Activated CD8-positive, alpha-beta T cell treated with anti-CD3 and anti-CD28 coated beads for 36 hours (primary cell): ENCODE results near the gene RNASE7. TPM values are rescaled to one million over a fixed set of nuclear protein-coding genes. Genes with fewer than 3 reads are reported as not detected.

ENCODE experiments used
- ATAC-seq: fragments of 200-7000 bp; cut with Tn5 transposase; one replicate; pipeline ENCODE4 v1.10.0; 2021; ENCODE audit warnings: mild to moderate bottlenecking, moderate library complexity
- CTCF ChIA-PET: fragments of 350-600 bp; sonication (Branson Sonifier 250); formaldehyde crosslinking; loops from one replicate; lab custom pipeline; 2021; ENCODE audit warnings: antibody characterized with exemption; lab: Charles Lee
- POLR2A ChIA-PET: fragments of 350-600 bp; sonication (Branson Sonifier 250); formaldehyde crosslinking; loops from one replicate; lab custom pipeline; 2021; ENCODE audit warnings: antibody characterized with exemption; lab: Charles Lee
- DNase-seq: peaks from one replicate; pipeline ENCODE4 v3.0.0-alpha.2; 2020
- H3K27ac Mint-ChIP-seq: one replicate; pipeline ENCODE4 v1.8.0; 2021; ENCODE audit warnings: mild to moderate bottlenecking, mixed read lengths
- H3K27me3 Mint-ChIP-seq: one replicate; pipeline ENCODE4 v1.8.0; 2021; ENCODE audit warnings: mixed read lengths
- H3K36me3 Mint-ChIP-seq: one replicate; pipeline ENCODE4 v1.8.0; 2021; ENCODE audit warnings: low read depth, mixed read lengths
- H3K4me1 Mint-ChIP-seq: one replicate; pipeline ENCODE4 v1.8.0; 2021; ENCODE audit warnings: low read depth, mixed read lengths
- H3K4me3 Mint-ChIP-seq: one replicate; pipeline ENCODE4 v1.8.0; 2021; ENCODE audit warnings: mild to moderate bottlenecking, moderate library complexity, mixed read lengths
- H3K9me3 Mint-ChIP-seq: one replicate; pipeline ENCODE4 v1.8.0; 2021; ENCODE audit warnings: mixed read lengths
- CTCF ChIP-seq: fragments of 200-600 bp; IDR thresholded peaks from one replicate; pipeline ENCODE4 v1.8.0; 2022; ENCODE audit warnings: antibody characterized with exemption, mild to moderate bottlenecking
- intact Hi-C: fragments of 100-400 bp; cut with micrococcal nuclease; formaldehyde crosslinking; loops from one replicate; pipeline ENCODE4 v1.10.0; 2022
- total RNA-seq, 2 experiments: library from RNA; stranded (reverse); gene quantifications; one replicate each; pipeline ENCODE4 v1.2.3, GENCODE V29; 2021

The RNASE7 gene
- total RNA-seq, 2 experiments from 2014 or later: not detected

- intact Hi-C loops: no loop called here
- no peak overlapping the region for H3K27ac Mint-ChIP-seq
Measured at GRCh38 chr14:21042918-21043317, 756 bp downstream of the RNASE7 start.

GRCh38 chr14:21043387-21043973 is 1.3 kb downstream of the RNASE7 start:
- intact Hi-C loops: no loop called here
- peaks cover 4% of the 10 kb centered on the region for H3K4me1 Mint-ChIP-seq
- DNase-seq (no peak), ATAC-seq (no peak)
- no peak overlapping the region for H3K27ac Mint-ChIP-seq
- TF ChIP-seq CTCF: no peak
- H3K9me3 Mint-ChIP-seq: no peaks in the 10 kb centered on the region
- peaks cover 5% of the 10 kb centered on the region for H3K27me3 Mint-ChIP-seq
- H3K36me3 Mint-ChIP-seq: no peaks in the 10 kb centered on the region
- POLR2A ChIA-PET: no interaction called here
- H3K4me3 Mint-ChIP-seq: no peak overlapping the region
- CTCF ChIA-PET: interaction anchor here (0.7 to 7.0 kb wide), 9 partner anchors 10 to 72 kb away, joined by 3 to 218 read pairs (median 4); no protein-coding TSS in a partner anchor

More at GRCh38 chr14:21042918-21043317, 756 bp downstream of the RNASE7 start:
- Mint-ChIP-seq H3K9me3 (no peaks in the 10 kb centered on the region), H3K27me3 (peaks cover 5% of the 10 kb centered on the region), H3K36me3 (no peaks in the 10 kb centered on the region), H3K4me3 (no peak overlapping the region), H3K4me1 (peaks cover 4% of the 10 kb centered on the region)
- no peak for ATAC-seq
- no peak for TF ChIP-seq CTCF
- no peak for DNase-seq
- POLR2A ChIA-PET: no interaction called here
- CTCF ChIA-PET: interaction anchor here (0.9 to 7.0 kb wide), 6 partner anchors 10 to 72 kb away, joined by 3 to 218 read pairs (median 4); no protein-coding TSS in a partner anchor

DNA sequence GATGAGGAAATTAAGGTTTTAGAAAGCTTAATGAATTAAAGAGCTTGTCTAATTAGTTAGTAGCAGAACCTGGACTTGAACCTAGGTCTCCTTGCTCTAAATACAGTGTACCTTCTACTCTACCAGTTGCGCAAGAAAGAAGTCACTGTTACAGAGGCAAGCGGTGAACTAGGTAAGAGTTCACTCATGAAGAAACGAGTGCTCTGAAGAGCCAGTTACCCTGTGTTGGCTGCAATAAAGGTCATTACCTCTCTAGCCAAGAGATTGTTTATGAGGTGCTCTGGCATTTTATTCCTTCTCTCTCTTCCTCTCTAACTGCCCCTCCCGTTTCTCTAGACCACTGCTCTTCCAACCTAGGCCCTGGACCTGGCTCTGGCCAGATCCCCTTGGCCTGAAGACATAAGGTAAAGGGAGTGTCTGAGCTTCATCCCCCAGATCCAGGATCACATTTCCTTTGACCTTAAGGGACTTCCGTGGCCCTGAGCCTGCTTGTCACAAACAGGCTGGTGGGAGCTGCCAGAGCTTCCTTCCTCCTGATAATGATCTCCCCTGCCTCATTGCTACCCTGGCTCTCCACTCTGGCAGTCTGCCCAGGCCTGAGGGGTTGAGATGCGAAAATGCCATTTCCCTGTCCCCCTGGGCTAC is 1.9 kb downstream of the RNASE7 start:
- H3K4me1 Mint-ChIP-seq: peaks cover 4% of the 10 kb centered on the region
- no peak overlapping the region for H3K27ac Mint-ChIP-seq
- no peaks in the 10 kb centered on the region for H3K36me3 Mint-ChIP-seq
- intact Hi-C loops: no loop called here
- DNase-seq (no peak), ATAC-seq (no peak)
- CTCF ChIA-PET: interaction anchor here (0.7 to 7.0 kb wide), 7 partner anchors 11 to 73 kb away, joined by 3 to 218 read pairs (median 4); no protein-coding TSS in a partner anchor
- peaks cover 5% of the 10 kb centered on the region for H3K27me3 Mint-ChIP-seq
- no peak for TF ChIP-seq CTCF
- POLR2A ChIA-PET: interaction anchor here (0.5 kb wide), 1 partner anchor 576 kb away, joined by 5 read pairs; no protein-coding TSS in a partner anchor
- H3K4me3 Mint-ChIP-seq: no peak overlapping the region
- H3K9me3 Mint-ChIP-seq: no peaks in the 10 kb centered on the region

- Mint-ChIP-seq H3K27me3 (peaks cover 5% of the 10 kb centered on the region), H3K27ac (no peak overlapping the region), H3K4me3 (no peak overlapping the region), H3K4me1 (peaks cover 4% of the 10 kb centered on the region), H3K9me3 (no peaks in the 10 kb centered on the region), H3K36me3 (no peaks in the 10 kb centered on the region)
- no peak for ATAC-seq
- ChIA-PET CTCF (interaction anchor here (0.9 to 7.3 kb wide), 13 partner anchors 12 to 77 kb away, joined by 3 to 47 read pairs (median 4); no protein-coding TSS in a partner anchor), POLR2A (interaction anchor here (0.9 kb wide), 1 partner anchor 32 kb away, joined by 3 read pairs; no protein-coding TSS in a partner anchor)
- no peak for TF ChIP-seq CTCF
- intact Hi-C loops: no loop called here
- DNase-seq: no peak
Measured at GRCh38 chr14:21047378-21047781, 5.2 kb downstream of the RNASE7 start.
